Endothelial cell of umbilical vein (primary cell): Measurements from ENCODE around the gene XAGE1B. TPM values are rescaled to one million over a fixed set of nuclear protein-coding genes. Genes with fewer than 3 reads are reported as not detected.

Experiments used
- polyA plus RNA-seq, 4 experiments: library from polyadenylated mRNA; depleted of rRNA in 3 of 4; stranded (reverse) in 3 of 4; unstranded in 1 of 4; fragments of >200 nt; gene quantifications; 2 replicates each; pipeline versions ENCODE4 v1.2.1 to v1.2.3, GENCODE V29; 2011 to 2012; ENCODE audit warnings: missing spikeins in 1 of 4
- small RNA-seq: library from RNA; depleted of rRNA; stranded (forward); fragments of <200 nt; gene quantifications from one replicate; pipeline ENCODE3, GENCODE V24; 2012; ENCODE audit warnings: low replicate concordance, low read depth; ENCODE audit not compliant: insufficient read depth, insufficient read length
- total RNA-seq: library from RNA; stranded (reverse); gene quantifications from 2 replicates; pipeline ENCODE4 v1.2.3, GENCODE V29; 2021

Gene XAGE1B
- total and polyA plus RNA-seq, 2 donors (not counting 3 experiments of a cell fraction or from before 2014, with no cell fraction given), result not detected

Small RNA genes within 50 kb of the gene (small RNA-seq; reads per million reads assigned to genes)
- gene BX510359.8, result not detected
- not detected for gene RBM22P7

Other genes with a start within 250 kb of the XAGE1B start
- gene XAGE2, start 148.0 kb downstream of the XAGE1B start, total RNA-seq, result not detected in 2 replicates
- gene XAGE2, start 148.0 kb downstream of the XAGE1B start, polyA plus RNA-seq, result not detected in 2 replicates
- gene XAGE1A, start 21.3 kb downstream of the XAGE1B start, total RNA-seq, result not detected in 2 replicates
- not detected in 2 replicates for gene XAGE1A, start 21.3 kb downstream of the XAGE1B start, polyA plus RNA-seq
- gene SSX7, start 137.8 kb upstream of the XAGE1B start, total RNA-seq, result not detected in 2 replicates
- gene SSX7, start 137.8 kb upstream of the XAGE1B start, polyA plus RNA-seq, result not detected in 2 replicates
- gene SSX2, start 190.1 kb upstream of the XAGE1B start, total RNA-seq, result not detected in 2 replicates
- not detected in 2 replicates for gene SSX2, start 190.1 kb upstream of the XAGE1B start, polyA plus RNA-seq
- not detected in 2 replicates for gene SSX2B, start 234.2 kb upstream of the XAGE1B start, total RNA-seq
- gene SSX2B, start 234.2 kb upstream of the XAGE1B start, polyA plus RNA-seq, result not detected in 2 replicates